HepG2 (cell line): Measurements from ENCODE around the gene NTM. TPM values are rescaled to one million over a fixed set of nuclear protein-coding genes. Genes with fewer than 3 reads are reported as not detected.

Experiments used
- ATAC-seq: fragments of 200-7000 bp; cut with Tn5 transposase; 3 replicates; pipeline ENCODE4 v1.9.1; 2020; ENCODE audit warnings: mild to moderate bottlenecking, moderate library complexity
- BruUV-seq: library from RNA; stranded (reverse); fragments of 400-500 nt; replicated peaks from 2 replicates; lab custom pipeline; 2021; lab: Mats Ljungman, UMichigan
- CTCF ChIA-PET: fragments of 300-600 bp; formaldehyde crosslinking; extraction: SDS; loops from one replicate; lab custom pipeline; 2021; ENCODE audit warnings: low total read pairs, inconsistent platforms, low intra/inter-chr PET ratio; lab: Yijun Ruan, JAX
- POLR2A ChIA-PET: fragments of 350-600 bp; sonication (Branson Sonifier 250); formaldehyde crosslinking; loops from one replicate; lab custom pipeline; 2020; ENCODE audit warnings: antibody characterized with exemption, inconsistent platforms; lab: Yijun Ruan, JAX
- DNase-seq: peaks from one replicate; pipeline ENCODE4 v3.0.0-alpha.2; 2015; ENCODE audit warnings: low spot score
- FAIRE-seq: peaks from 3 replicates; lab custom pipeline; 2011; peaks lifted over from hg19 to GRCh38; lab: Jason Lieb, UNC
- H2AFZ ChIP-seq: one replicate; pipeline ENCODE4 v1.6.1; 2011; ENCODE audit warnings: low read length, inconsistent platforms
- H3K27ac ChIP-seq: fragments of 300-600 bp; 3 replicates; pipeline ENCODE4 v1.8.0; 2011; ENCODE audit warnings: mixed run types, mild to moderate bottlenecking, mixed read lengths, low read length, inconsistent platforms; ENCODE audit not compliant: insufficient read depth; ENCODE audit errors: extremely low read length
- H3K27me3 ChIP-seq, 2 experiments: fragments of 200-600 bp in 1 of 2; 2 replicates in 1 of 2; 3 replicates in 1 of 2; pipeline versions ENCODE4 v1.6.0 to v1.8.0; 2011; ENCODE audit warnings: low read length in 2 of 2, mild to moderate bottlenecking in 2 of 2, moderate library complexity in 2 of 2, inconsistent platforms in 1 of 2; ENCODE audit not compliant: insufficient read depth in 2 of 2, control insufficient read depth in 1 of 2
- H3K36me3 ChIP-seq, 2 experiments: fragments of 200-600 bp in 1 of 2; replicated peaks in 1 of 2; 2 replicates in 1 of 2; 3 replicates in 1 of 2; pipeline versions ENCODE4 v1.5.1 to v1.8.0; 2011; ENCODE audit warnings: low read length in 2 of 2, inconsistent platforms in 1 of 2; ENCODE audit not compliant: insufficient read depth in 2 of 2, control insufficient read depth in 1 of 2
- H3K4me1 ChIP-seq: 2 replicates; pipeline ENCODE4 v1.5.1; 2012; ENCODE audit warnings: low read length, inconsistent platforms; ENCODE audit not compliant: insufficient read depth
- H3K4me2 ChIP-seq: 2 replicates; pipeline ENCODE4 v1.6.0; 2011; ENCODE audit warnings: low read depth, low read length, inconsistent platforms
- H3K4me3 ChIP-seq, 3 experiments: fragments of 200-600 bp in 1 of 3; sonication (generic), shearing (Covaris generic) in 1 of 3; replicated peaks in 1 of 3; 2 replicates each; pipeline ENCODE4 v1.5.1; 2011 to 2016; ENCODE audit warnings: low read length in 3 of 3, inconsistent platforms in 2 of 3, low read depth in 2 of 3, mild to moderate bottlenecking in 2 of 3, control low read depth in 1 of 3, mixed read lengths in 1 of 3; ENCODE audit not compliant: insufficient read depth in 1 of 3
- H3K79me2 ChIP-seq: one replicate; pipeline ENCODE4 v1.6.1; 2011; ENCODE audit warnings: low read length, inconsistent platforms; ENCODE audit not compliant: insufficient read depth
- H3K9ac ChIP-seq: 2 replicates; pipeline ENCODE4 v1.6.0; 2011; ENCODE audit warnings: mild to moderate bottlenecking, low read depth, low read length, inconsistent platforms; ENCODE audit not compliant: insufficient read depth
- H3K9me3 ChIP-seq: 2 replicates; pipeline ENCODE4 v1.5.1; 2012; ENCODE audit warnings: mild to moderate bottlenecking, low read length
- H4K20me1 ChIP-seq: 2 replicates; pipeline ENCODE4 v1.6.0; 2011; ENCODE audit warnings: inconsistent platforms, mild to moderate bottlenecking, low read length, moderate library complexity; ENCODE audit not compliant: insufficient read depth
- CREBL2 ChIP-seq: sonication (generic); formaldehyde crosslinking; IDR thresholded peaks from 2 replicates; pipeline ENCODE4 v1.8.1; 2023; ENCODE audit warnings: missing genetic modification reagents, mild to moderate bottlenecking, borderline replicate concordance
- CREM ChIP-seq, 2 experiments: sonication (generic) in 1 of 2; formaldehyde crosslinking in 1 of 2; IDR thresholded peaks; 2 replicates each; pipeline versions ENCODE4 v1.4.0 to v1.6.1; 2016 to 2020; ENCODE audit warnings: antibody characterized with exemption in 1 of 2, mild to moderate bottlenecking in 1 of 2, missing genetic modification reagents in 1 of 2
- ELF1 ChIP-seq: sonication (generic); formaldehyde crosslinking; IDR thresholded peaks from 2 replicates; pipeline ENCODE4 v1.4.0; 2020; ENCODE audit warnings: missing genetic modification reagents
- MIXL1 ChIP-seq: IDR thresholded peaks from 2 replicates; pipeline ENCODE4 v1.6.1; 2016
- NFIC ChIP-seq: IDR thresholded peaks from 2 replicates; pipeline ENCODE4 v1.6.1; 2012; ENCODE audit warnings: mild to moderate bottlenecking, low read length, inconsistent platforms
- NONO ChIP-seq, 2 experiments: fragments of 450-650 bp in 1 of 2; sonication (generic) in 1 of 2; formaldehyde crosslinking in 1 of 2; IDR thresholded peaks in 1 of 2; conservative IDR thresholded peaks in 1 of 2; 2 replicates each; pipeline versions ENCODE4 v1.6.1 to v1.8.0; 2017 to 2022; ENCODE audit warnings: mild to moderate bottlenecking in 1 of 2, missing genetic modification reagents in 1 of 2, moderate library complexity in 1 of 2
- PCBP2 ChIP-seq: fragments of 200-400 bp; formaldehyde crosslinking; optimal IDR thresholded peaks from 2 replicates; pipeline ENCODE3; 2018; ENCODE audit warnings: low read length, low read depth; ENCODE audit not compliant: poor library complexity, severe bottlenecking
- ZNF207 ChIP-seq: fragments of 450-650 bp; IDR thresholded peaks from 2 replicates; pipeline ENCODE4 v1.6.1; 2016; ENCODE audit warnings: antibody characterized with exemption, borderline replicate concordance
- ZNF337 ChIP-seq: sonication (generic); formaldehyde crosslinking; IDR thresholded peaks from 2 replicates; pipeline ENCODE4 v1.5.1; 2020; ENCODE audit warnings: missing genetic modification reagents, low read depth, mild to moderate bottlenecking, borderline replicate concordance
- ZNF33A ChIP-seq: sonication (generic); formaldehyde crosslinking; IDR thresholded peaks from 2 replicates; pipeline ENCODE4 v1.5.1; 2020; ENCODE audit warnings: missing genetic modification reagents, mild to moderate bottlenecking, moderate library complexity, borderline replicate concordance
- WGBS: methylation state at CpG from one replicate; pipeline ENCODE4 v1.1.6; 2017; ENCODE audit warnings: low lambda C conversion rate; 5-methylcytosine and 5-hydroxymethylcytosine counted together
- in situ Hi-C: cut with HindIII; loops from 2 replicates; pipeline ENCODE4 v1.10.0; 2017; ENCODE audit warnings: low pct_unique_long_range_greater_than_20kb; ENCODE audit not compliant: extremely low pct_ligation_motif_present
- intact Hi-C: fragments of 100-400 bp; cut with micrococcal nuclease; formaldehyde crosslinking; loops from one replicate; pipeline ENCODE4 v1.10.0; 2022; ENCODE audit not compliant: unreplicated experiment
- polyA plus RNA-seq, 8 experiments: library from polyadenylated mRNA; depleted of rRNA in 3 of 8; stranded (reverse) in 7 of 8; unstranded in 1 of 8; fragments of >200 nt; fragmentation: Illumina TruSeq in 4 of 8; extraction: Trizol in 4 of 8; gene quantifications; 2 replicates each; pipeline versions ENCODE4 v1.2.1 to v1.2.3, GENCODE V29; 2011 to 2016; ENCODE audit warnings: low read depth in 4 of 8, missing spikeins in 1 of 8, mixed read lengths in 1 of 8; ENCODE audit not compliant: insufficient read depth in 1 of 8
- total RNA-seq, 5 experiments: library from RNA; depleted of rRNA; stranded (reverse); fragments of >200 nt; fragmentation: Illumina TruSeq; extraction: Trizol; gene quantifications; 2 replicates each; pipeline ENCODE4 v1.2.3, GENCODE V29; 2016; ENCODE audit warnings: low read depth in 1 of 5
- TF ChIP-seq, protein P1 (sequence below): conservative IDR thresholded peaks from 2 replicates; pipeline ENCODE4 v1.6.1; 2018; ENCODE audit warnings: missing genetic modification reagents
- TF ChIP-seq, protein P2 (sequence below): sonication (generic); formaldehyde crosslinking; IDR thresholded peaks from 2 replicates; pipeline ENCODE4 v1.5.0; 2020; ENCODE audit warnings: mild to moderate bottlenecking, missing genetic modification reagents, borderline replicate concordance

Gene NTM
- total and polyA plus RNA-seq, 2 of the 13 experiments (the other 11 are each of a cell fraction or from before 2014, with no cell fraction given) = not detected

DNA sequence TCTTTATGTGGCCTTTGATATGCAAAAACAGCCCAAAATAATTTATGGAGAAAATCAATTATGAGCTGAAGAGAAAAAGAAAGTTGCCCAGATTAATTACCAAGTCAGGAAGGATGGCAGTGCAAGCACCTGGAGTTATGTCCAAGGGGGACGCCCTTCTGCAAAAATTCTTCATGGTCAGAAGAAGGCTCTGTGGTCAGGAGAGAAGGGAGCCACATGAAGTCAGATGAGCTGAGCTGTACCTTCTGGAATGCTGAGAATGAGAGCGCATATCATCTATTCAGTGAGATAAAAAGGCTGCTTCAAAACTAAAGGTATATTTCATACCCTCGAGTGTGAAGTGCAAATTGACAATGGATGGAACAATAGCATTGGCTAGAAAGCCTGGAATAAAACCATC is 607.4 kb downstream of the NTM start:
- Histone ChIP-seq H3K9me3 (no peaks in the 10 kb centered on the region), H3K4me2 (no peak overlapping the region), H3K79me2 (no peaks in the 10 kb centered on the region), H3K27ac (no peak overlapping the region), H2AFZ (no peak overlapping the region), H4K20me1 (no peaks in the 10 kb centered on the region), H3K36me3 (no peaks in the 10 kb centered on the region), H3K9ac (no peak overlapping the region), H3K4me1 (no peaks in the 10 kb centered on the region), H3K27me3 (no peaks in the 10 kb centered on the region; a peak in 1 of 5 replicates), H3K4me3 (no peak overlapping the region)
- DNase-seq (no peak), FAIRE-seq (no peak), ATAC-seq (no peak)
- no TSS peak for BruUV-seq
- ChIA-PET CTCF (no interaction called here), POLR2A (no interaction called here)
- in situ Hi-C loops (no loop called here), intact Hi-C loops (no loop called here)
- 0% methylated on average over 3 of the region's 3 CpGs for WGBS
- TF ChIP-seq NONO (IDR thresholded peaks at IDR 0.05) (no peak), NONO (CRISPR knock-in tag; conservative IDR thresholded peaks at IDR 0.05) (no peak), CREM (IDR thresholded peaks at IDR 0.05) (no peak), CREM (CRISPR knock-in tag; IDR thresholded peaks at IDR 0.05) (no peak), MIXL1 (CRISPR knock-in tag) (no peak), ZNF207 (no peak), ELF1 (no peak), ZNF33A (no peak), NFIC (no peak), CREBL2 (CRISPR knock-in tag) (no peak), ZNF337 (no peak), PCBP2 (no peak)
- TF ChIP-seq, protein P1, sequence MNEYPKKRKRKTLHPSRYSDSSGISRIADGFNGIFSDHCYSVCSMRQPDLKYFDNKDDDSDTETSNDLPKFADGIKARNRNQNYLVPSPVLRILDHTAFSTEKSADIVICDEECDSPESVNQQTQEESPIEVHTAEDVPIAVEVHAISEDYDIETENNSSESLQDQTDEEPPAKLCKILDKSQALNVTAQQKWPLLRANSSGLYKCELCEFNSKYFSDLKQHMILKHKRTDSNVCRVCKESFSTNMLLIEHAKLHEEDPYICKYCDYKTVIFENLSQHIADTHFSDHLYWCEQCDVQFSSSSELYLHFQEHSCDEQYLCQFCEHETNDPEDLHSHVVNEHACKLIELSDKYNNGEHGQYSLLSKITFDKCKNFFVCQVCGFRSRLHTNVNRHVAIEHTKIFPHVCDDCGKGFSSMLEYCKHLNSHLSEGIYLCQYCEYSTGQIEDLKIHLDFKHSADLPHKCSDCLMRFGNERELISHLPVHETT (CRISPR knock-in tag) = no peak
- TF ChIP-seq, protein P2, sequence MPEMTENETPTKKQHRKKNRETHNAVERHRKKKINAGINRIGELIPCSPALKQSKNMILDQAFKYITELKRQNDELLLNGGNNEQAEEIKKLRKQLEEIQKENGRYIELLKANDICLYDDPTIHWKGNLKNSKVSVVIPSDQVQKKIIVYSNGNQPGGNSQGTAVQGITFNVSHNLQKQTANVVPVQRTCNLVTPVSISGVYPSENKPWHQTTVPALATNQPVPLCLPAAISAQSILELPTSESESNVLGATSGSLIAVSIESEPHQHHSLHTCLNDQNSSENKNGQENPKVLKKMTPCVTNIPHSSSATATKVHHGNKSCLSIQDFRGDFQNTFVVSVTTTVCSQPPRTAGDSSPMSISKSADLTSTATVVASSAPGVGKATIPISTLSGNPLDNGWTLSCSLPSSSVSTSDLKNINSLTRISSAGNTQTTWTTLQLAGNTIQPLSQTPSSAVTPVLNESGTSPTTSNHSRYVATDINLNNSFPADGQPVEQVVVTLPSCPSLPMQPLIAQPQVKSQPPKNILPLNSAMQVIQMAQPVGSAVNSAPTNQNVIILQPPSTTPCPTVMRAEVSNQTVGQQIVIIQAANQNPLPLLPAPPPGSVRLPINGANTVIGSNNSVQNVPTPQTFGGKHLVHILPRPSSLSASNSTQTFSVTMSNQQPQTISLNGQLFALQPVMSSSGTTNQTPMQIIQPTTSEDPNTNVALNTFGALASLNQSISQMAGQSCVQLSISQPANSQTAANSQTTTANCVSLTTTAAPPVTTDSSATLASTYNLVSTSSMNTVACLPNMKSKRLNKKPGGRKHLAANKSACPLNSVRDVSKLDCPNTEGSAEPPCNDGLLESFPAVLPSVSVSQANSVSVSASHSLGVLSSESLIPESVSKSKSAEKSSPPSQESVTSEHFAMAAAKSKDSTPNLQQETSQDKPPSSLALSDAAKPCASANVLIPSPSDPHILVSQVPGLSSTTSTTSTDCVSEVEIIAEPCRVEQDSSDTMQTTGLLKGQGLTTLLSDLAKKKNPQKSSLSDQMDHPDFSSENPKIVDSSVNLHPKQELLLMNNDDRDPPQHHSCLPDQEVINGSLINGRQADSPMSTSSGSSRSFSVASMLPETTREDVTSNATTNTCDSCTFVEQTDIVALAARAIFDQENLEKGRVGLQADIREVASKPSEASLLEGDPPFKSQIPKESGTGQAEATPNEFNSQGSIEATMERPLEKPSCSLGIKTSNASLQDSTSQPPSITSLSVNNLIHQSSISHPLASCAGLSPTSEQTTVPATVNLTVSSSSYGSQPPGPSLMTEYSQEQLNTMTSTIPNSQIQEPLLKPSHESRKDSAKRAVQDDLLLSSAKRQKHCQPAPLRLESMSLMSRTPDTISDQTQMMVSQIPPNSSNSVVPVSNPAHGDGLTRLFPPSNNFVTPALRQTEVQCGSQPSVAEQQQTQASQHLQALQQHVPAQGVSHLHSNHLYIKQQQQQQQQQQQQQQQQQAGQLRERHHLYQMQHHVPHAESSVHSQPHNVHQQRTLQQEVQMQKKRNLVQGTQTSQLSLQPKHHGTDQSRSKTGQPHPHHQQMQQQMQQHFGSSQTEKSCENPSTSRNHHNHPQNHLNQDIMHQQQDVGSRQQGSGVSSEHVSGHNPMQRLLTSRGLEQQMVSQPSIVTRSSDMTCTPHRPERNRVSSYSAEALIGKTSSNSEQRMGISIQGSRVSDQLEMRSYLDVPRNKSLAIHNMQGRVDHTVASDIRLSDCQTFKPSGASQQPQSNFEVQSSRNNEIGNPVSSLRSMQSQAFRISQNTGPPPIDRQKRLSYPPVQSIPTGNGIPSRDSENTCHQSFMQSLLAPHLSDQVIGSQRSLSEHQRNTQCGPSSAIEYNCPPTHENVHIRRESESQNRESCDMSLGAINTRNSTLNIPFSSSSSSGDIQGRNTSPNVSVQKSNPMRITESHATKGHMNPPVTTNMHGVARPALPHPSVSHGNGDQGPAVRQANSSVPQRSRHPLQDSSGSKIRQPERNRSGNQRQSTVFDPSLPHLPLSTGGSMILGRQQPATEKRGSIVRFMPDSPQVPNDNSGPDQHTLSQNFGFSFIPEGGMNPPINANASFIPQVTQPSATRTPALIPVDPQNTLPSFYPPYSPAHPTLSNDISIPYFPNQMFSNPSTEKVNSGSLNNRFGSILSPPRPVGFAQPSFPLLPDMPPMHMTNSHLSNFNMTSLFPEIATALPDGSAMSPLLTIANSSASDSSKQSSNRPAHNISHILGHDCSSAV (CRISPR knock-in tag) = no peak
